ENCODE results near the gene ATP11C.
"Not testable (repeated sequence)": the region's sequence is repeated elsewhere in the genome, so short reads cannot be mapped to it uniquely, and the experiment has no call there.

The ATP11C gene

DNA sequence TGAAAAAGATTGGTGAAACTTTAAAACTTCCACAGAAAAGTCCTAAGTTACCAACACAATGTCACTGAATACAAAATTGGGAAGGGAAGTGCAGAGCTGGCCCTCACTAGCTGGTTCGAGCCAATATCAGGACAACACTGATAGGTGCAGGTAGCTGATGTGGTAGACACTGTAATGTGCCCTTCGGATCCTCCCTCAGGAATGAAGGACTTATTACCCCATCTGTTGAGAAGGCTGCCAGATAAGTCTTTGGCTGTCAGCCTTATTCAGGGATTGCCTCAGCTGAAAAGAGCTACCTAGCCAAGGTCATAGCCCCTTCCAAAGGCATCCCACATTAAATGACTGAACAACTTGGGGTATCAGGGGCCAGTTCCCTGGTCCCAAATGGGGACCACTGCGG lies 230.2 kb downstream of the ATP11C start:
- no peak for DNase-seq

DNA sequence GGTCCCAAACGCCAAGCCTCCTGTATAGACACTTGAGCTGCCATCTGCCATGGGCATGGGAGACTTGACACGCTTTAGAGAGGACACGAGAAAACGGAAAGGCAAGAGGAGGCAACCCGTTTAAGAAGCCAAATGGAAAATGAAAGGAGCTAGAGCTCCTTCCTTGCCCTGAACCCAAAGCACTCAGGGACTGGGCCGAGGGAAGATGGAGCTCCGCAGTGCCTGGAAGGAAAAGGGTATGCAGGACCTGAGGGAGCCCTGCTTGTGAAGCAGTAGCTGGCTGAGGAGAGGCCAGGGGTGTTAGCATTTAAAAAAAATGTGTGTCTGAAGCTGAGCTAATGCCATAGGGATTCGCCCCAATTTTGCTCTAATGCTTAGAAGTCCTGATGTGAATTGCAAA lies 239.9 kb downstream of the ATP11C start:
- DNase-seq = no peak

DNA sequence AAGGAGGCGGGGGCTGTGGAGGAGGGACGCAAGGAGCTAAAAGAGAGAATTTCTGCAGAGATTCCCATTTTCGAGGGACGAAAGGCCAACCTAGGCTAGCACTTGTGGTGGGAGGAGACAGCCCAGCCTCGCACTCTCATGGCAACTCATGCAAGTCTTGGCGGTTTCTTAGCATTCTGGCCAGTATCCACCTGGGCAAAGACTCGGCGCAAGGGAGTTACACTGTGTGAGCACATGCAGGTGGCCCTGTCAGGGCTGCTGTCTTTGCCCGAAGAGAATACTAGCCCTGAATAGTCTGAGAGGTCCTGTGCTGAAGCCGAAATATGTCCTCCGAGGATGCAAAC lies 240.4 kb downstream of the ATP11C start:
- no peak for DNase-seq

DNA sequence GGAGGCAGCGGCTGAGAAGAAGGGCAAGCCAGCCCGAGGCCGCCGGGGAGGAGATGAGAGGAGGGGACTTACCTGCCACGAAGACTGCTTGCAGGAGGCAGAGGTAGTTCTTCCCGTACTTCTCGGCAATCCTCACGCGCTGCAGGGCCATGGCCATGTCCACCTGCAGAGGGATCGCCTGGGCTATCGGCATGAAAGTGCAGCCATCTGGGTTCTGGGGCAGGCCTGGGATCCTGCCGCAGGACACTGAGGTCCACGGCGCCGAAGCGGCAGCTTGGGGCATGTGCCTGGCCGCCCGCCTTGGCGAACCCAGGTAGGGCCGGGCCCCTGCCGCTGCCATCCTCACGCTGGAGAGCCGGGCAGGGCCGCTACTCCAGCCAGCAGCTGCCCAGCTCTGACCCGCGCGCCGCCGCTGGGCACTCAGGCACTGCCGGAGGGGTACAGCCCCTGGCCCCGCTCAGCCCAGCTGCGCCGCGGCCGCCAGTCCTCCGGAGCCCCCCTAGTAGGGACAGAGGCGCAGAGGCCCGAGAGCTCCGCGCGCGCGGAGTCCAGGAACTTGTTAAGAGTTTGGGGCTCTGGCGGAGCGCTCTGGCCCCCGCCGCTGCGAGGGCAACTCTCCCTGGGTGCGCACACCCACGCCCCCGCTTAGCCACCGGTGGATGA lies 240.9 kb downstream of the ATP11C start:
- DNase-seq = no peak

DNA sequence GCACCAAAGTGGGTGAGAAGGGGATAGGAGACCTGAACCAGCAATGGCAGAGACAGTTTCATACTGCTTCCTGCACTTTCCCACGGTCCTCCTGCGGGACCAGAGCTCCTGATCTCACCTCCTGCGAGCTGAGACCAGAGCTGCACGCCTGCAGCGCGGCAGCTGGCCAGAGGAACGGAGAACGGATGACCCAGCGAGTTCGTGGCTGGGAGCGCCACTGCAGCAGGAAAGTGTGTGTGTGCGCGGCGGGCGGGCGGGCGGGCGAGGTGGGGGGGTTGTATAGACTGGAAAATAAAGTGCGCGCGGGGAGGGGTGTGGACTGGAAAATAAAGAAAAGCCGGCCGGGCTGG lies 241.4 kb downstream of the ATP11C start:
- no peak for DNase-seq

DNA sequence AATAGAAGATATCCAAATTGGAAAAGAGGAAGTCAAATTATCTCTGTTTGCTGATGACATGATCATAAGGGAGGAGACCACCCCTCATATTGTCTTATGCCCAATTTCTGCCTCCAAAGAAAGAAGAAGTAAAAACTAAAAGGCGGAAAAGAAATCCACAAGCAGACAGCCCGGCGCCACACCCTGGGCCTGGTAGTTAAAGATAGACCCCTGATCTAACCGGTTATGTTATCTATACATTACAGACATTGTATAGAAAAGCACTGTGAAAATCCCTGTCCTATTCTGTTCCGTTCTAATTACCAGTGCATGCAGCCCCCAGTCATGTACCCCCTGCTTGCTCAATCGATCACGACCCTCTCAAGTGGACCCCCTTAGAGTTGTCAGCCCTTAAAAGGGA lies 247.7 kb downstream of the ATP11C start:
- not testable (repeated sequence) for DNase-seq

DNA sequence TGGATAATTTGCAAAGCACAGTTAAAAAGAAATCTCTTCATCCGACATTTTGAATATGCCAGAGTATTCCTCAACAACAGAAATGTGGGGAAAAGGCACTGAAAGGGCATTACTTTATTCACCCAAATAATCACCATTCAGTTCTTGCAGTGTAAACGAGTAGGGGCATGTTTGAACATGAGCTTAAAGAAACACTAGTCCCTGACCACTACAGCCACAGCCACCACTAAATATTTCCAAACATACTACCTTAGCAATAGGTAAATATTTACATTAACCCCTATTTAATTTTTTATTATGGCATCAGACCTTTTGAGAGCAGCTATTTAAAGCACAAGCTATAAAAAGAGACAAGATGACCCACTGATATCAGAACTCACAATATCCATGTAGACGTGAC lies 252.5 kb downstream of the ATP11C start:
- DNase-seq = no peak
